Measurements from ENCODE around the gene HS3ST3B1. TPM values are rescaled to one million over a fixed set of nuclear protein-coding genes. Genes with fewer than 3 reads are reported as not detected.

The HS3ST3B1 gene
- total RNA-seq, 4 donors from 2014 or later, result 0.40 to 2.5 (median 1.2) TPM; not detected in 1

- intact Hi-C loops (cut with DNase I; ENCODE audit: low total_unique reads), result no loop called here
- H3K27me3 ChIP-seq, result no peaks in the 10 kb centered on the region
- H3K36me3 ChIP-seq, result no peaks in the 10 kb centered on the region
- no peak overlapping the region for H3K4me3 ChIP-seq
- peaks cover 0 to 4% (median 0%) of the 10 kb centered on the region in 4 donors for H3K4me1 ChIP-seq
- TF ChIP-seq, protein P1, sequence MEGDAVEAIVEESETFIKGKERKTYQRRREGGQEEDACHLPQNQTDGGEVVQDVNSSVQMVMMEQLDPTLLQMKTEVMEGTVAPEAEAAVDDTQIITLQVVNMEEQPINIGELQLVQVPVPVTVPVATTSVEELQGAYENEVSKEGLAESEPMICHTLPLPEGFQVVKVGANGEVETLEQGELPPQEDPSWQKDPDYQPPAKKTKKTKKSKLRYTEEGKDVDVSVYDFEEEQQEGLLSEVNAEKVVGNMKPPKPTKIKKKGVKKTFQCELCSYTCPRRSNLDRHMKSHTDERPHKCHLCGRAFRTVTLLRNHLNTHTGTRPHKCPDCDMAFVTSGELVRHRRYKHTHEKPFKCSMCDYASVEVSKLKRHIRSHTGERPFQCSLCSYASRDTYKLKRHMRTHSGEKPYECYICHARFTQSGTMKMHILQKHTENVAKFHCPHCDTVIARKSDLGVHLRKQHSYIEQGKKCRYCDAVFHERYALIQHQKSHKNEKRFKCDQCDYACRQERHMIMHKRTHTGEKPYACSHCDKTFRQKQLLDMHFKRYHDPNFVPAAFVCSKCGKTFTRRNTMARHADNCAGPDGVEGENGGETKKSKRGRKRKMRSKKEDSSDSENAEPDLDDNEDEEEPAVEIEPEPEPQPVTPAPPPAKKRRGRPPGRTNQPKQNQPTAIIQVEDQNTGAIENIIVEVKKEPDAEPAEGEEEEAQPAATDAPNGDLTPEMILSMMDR (IDR thresholded peaks at IDR 0.05), result no peak
- TF ChIP-seq POLR2A (IDR thresholded peaks at IDR 0.05) (no peak), POLR2AphosphoS5 (IDR thresholded peaks at IDR 0.05) (no peak), EP300 (IDR thresholded peaks at IDR 0.05; ENCODE audit: low read depth) (no peak)
- no peak overlapping the region for H3K27ac ChIP-seq
- 55% methylated on average over 2 of the region's 2 CpGs; no CpG with 5 or more reads in 1 of the 2 donors for WGBS, 2 donors (ENCODE audit: low coverage in 1 of 2)
- DNase-seq, result no peak
- in situ Hi-C loops (cut with MboI; ENCODE audit: low pct_ligation_motif_present in 1 of 4, low pct_unique_long_range_greater_than_20kb in 1 of 4, low sequenced_read_pairs in 3 of 4), result loop anchor here in 1 of 4 donors (25.0 kb wide), 1 partner anchor 102 kb away; no protein-coding TSS in a partner anchor
- no peaks in the 10 kb centered on the region for H3K9me3 ChIP-seq
Observed at GRCh38 chr17:14334919-14335318, 34.0 kb downstream of the HS3ST3B1 start.

DNA sequence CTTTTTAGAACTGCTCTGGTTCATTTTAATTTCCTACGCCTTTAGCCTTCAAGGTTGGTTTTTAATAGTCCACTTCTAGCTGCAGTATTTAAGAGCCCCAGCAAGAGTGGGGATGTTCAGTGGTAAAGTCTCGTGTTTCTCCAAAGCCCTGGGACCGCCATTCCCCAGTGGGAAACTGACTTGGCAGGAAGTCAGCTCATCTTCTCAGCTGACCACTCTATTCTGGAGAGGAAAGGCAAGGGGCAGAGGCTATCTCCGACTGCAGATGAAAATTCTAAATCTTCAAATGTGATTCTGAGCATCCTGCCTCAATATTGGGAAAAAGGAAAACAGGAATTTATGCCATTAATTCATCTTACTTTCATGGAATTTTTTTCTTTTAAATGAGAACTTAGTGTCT, 35.5 kb downstream of the HS3ST3B1 start:
- in situ Hi-C loops (cut with MboI; ENCODE audit: low pct_ligation_motif_present in 1 of 4, low pct_unique_long_range_greater_than_20kb in 1 of 4, low sequenced_read_pairs in 3 of 4), result loop anchor here in 1 of 4 donors (25.0 kb wide), 1 partner anchor 101 kb away; no protein-coding TSS in a partner anchor

GRCh38 chr17:14337596-14338079, 36.8 kb downstream of the HS3ST3B1 start:
- H3K27ac ChIP-seq, result no peak overlapping the region
- H3K9me3 ChIP-seq, result no peaks in the 10 kb centered on the region
- H3K4me1 ChIP-seq, result peaks cover 0 to 7% (median 0%) of the 10 kb centered on the region in 4 donors
- in situ Hi-C loops (cut with MboI; ENCODE audit: low pct_ligation_motif_present in 1 of 4, low pct_unique_long_range_greater_than_20kb in 1 of 4, low sequenced_read_pairs in 3 of 4) (loop anchor here in 1 of 4 donors (25.0 kb wide), 1 partner anchor 100 kb away; no protein-coding TSS in a partner anchor), intact Hi-C loops (cut with DNase I; ENCODE audit: low total_unique reads) (no loop called here)
- H3K27me3 ChIP-seq, result no peaks in the 10 kb centered on the region
- DNase-seq, result no peak
- no peaks in the 10 kb centered on the region for H3K36me3 ChIP-seq
- TF ChIP-seq, protein P1 (IDR thresholded peaks at IDR 0.05), result no peak
- no peak for TF ChIP-seq POLR2A (IDR thresholded peaks at IDR 0.05)
- no peak for TF ChIP-seq POLR2AphosphoS5 (IDR thresholded peaks at IDR 0.05)
- TF ChIP-seq EP300 (IDR thresholded peaks at IDR 0.05; ENCODE audit: low read depth), result no peak
- 49 to 73% methylated on average over 2 to 3 of the region's 3 CpGs for WGBS, 2 donors (ENCODE audit: low coverage in 1 of 2)
- H3K4me3 ChIP-seq, result no peak overlapping the region

More for the DNA sequence above, 35.5 kb downstream of the HS3ST3B1 start:
- intact Hi-C loops (cut with DNase I; ENCODE audit: low total_unique reads), result no loop called here
- no peaks in the 10 kb centered on the region for H3K27me3 ChIP-seq
- WGBS, 2 donors (ENCODE audit: low coverage in 1 of 2), result 79 to 80% methylated on average over 2 to 4 of the region's 4 CpGs
- TF ChIP-seq POLR2AphosphoS5 (IDR thresholded peaks at IDR 0.05), result no peak
- TF ChIP-seq EP300 (IDR thresholded peaks at IDR 0.05; ENCODE audit: low read depth), result no peak
- TF ChIP-seq, protein P1 (IDR thresholded peaks at IDR 0.05), result no peak
- TF ChIP-seq POLR2A (IDR thresholded peaks at IDR 0.05), result no peak
- no peaks in the 10 kb centered on the region for H3K36me3 ChIP-seq
- no peak overlapping the region for H3K4me3 ChIP-seq
- peaks cover 0 to 7% (median 0%) of the 10 kb centered on the region in 4 donors for H3K4me1 ChIP-seq
- DNase-seq, result no peak
- H3K27ac ChIP-seq, result no peak overlapping the region
- no peaks in the 10 kb centered on the region for H3K9me3 ChIP-seq

DNA sequence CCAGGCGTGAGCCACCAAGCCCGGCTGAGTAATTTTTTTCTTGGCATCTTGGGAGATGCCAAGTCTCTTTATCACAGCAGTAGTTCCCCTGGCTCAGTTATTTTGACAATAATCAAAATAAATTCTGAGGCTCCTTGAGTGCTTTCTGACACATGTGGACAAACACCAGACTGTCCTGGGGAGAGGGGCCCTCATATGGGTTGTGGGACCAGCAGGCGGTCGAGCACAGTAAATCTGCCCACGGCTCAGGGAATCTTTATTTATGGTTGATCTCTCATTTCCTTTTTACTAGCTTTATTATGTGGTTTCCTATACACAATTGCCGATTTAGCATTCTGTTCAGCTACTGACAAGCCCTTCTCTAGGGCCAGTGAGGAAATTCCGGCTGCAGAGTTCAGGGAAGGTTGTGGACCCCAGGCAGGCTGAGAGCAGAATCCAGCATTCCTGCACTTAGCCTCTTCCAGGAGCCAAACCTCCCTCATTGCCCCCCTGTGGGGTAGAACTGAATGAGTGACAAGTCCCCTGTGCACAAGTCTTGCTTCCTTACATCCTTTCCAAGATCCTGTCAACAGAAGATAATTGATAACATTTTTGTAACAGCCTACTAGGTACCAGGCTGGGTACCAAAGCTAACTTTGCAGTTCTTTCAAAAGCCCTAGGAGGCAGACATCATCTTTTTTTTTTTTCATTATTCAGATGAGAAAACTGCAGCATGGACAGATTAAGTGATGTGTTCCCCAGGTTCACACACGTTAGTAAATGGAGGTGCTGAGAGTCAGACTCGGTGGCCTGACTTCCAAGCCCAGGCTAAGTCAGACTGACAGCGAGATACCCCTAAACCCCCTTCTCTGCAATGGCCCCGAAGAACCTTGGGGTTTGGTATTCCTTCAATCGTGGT, 40.2 kb downstream of the HS3ST3B1 start:
- intact Hi-C loops (cut with DNase I; ENCODE audit: low total_unique reads), result no loop called here
- TF ChIP-seq EP300 (IDR thresholded peaks at IDR 0.05; ENCODE audit: low read depth) (no peak), POLR2AphosphoS5 (IDR thresholded peaks at IDR 0.05) (no peak), POLR2A (IDR thresholded peaks at IDR 0.05) (no peak)
- TF ChIP-seq, protein P1 (IDR thresholded peaks at IDR 0.05), result no peak
- Histone ChIP-seq H3K27ac (no peak overlapping the region), H3K9me3 (no peaks in the 10 kb centered on the region), H3K27me3 (no peaks in the 10 kb centered on the region), H3K4me1 (peaks cover 0 to 5% (median 0%) of the 10 kb centered on the region in 4 donors), H3K36me3 (no peaks in the 10 kb centered on the region), H3K4me3 (no peak overlapping the region)
- WGBS, 2 donors (ENCODE audit: low coverage in 1 of 2), result 54 to 65% methylated on average over 6 to 12 of the region's 12 CpGs
- DNase-seq, result no peak
- in situ Hi-C loops (cut with MboI; ENCODE audit: low pct_ligation_motif_present in 1 of 4, low pct_unique_long_range_greater_than_20kb in 1 of 4, low sequenced_read_pairs in 3 of 4), result loop anchor here in 1 of 4 donors (25.0 kb wide), 1 partner anchor 96 kb away; no protein-coding TSS in a partner anchor

All from transverse colon (tissue), 4 donors.